ENCODE results near the gene DENND2D. TPM values are rescaled to one million over a fixed set of nuclear protein-coding genes. Genes with fewer than 3 reads are reported as not detected.

Gene DENND2D
- total and polyA plus RNA-seq, 2 donors from 2014 or later = 45.3 to 81.0 TPM

DNA sequence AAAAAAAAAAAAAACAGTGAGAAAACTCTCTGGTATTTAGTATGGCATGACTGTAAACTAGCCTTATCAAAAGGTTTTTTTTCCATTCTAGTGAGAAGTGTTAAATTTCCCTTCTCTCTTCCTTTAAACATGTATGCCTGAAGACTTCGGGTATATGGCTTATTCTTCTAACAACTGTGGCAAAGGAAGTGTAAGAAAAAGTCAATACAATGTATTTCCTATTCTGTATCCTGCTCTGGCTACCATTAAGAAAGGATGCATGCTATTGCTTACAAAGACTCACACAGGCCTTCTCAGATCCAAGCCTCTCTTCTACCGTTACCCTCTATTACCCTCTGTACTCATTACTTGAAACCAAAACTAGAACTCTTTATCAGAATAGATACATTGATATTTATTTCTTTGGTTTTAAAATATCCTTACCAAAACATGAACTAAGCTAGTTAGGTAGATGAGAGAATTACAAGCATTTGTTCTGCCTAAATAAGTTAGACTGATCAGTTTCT, 52.0 kb downstream of the DENND2D start:
- intact Hi-C loops (cut with DNase I) = no loop called here
- no peak for FAIRE-seq
- H3K4me1 ChIP-seq (ENCODE audit: control insufficient read depth in 2 of 3, insufficient read depth in 2 of 3, low read depth in 1 of 3, low read length in 3 of 3) = peaks cover 0 to 2% (median 0%) of the 10 kb centered on the region in 3 donors
- TF ChIP-seq, protein P1, sequence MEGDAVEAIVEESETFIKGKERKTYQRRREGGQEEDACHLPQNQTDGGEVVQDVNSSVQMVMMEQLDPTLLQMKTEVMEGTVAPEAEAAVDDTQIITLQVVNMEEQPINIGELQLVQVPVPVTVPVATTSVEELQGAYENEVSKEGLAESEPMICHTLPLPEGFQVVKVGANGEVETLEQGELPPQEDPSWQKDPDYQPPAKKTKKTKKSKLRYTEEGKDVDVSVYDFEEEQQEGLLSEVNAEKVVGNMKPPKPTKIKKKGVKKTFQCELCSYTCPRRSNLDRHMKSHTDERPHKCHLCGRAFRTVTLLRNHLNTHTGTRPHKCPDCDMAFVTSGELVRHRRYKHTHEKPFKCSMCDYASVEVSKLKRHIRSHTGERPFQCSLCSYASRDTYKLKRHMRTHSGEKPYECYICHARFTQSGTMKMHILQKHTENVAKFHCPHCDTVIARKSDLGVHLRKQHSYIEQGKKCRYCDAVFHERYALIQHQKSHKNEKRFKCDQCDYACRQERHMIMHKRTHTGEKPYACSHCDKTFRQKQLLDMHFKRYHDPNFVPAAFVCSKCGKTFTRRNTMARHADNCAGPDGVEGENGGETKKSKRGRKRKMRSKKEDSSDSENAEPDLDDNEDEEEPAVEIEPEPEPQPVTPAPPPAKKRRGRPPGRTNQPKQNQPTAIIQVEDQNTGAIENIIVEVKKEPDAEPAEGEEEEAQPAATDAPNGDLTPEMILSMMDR (IDR thresholded peaks at IDR 0.05; ENCODE audit: borderline replicate concordance, extremely low read depth, insufficient read depth) = no peak
- H3K27me3 ChIP-seq (ENCODE audit: control insufficient read depth, insufficient read depth, low read length) = no peaks in the 10 kb centered on the region
- H3K4me3 ChIP-seq (ENCODE audit: low read length in 3 of 3) = no peak overlapping the region
- no peak for DNase-seq
- no peak overlapping the region for H3K27ac ChIP-seq (ENCODE audit: low read depth in 2 of 2, low read length in 2 of 2)
- H3K9ac ChIP-seq (ENCODE audit: low read length in 3 of 3) = no peak overlapping the region
- H3K9me3 ChIP-seq (ENCODE audit: control insufficient read depth in 2 of 3, insufficient read depth in 1 of 3, low read length in 3 of 3) = no peaks in the 10 kb centered on the region
- H3K36me3 ChIP-seq (ENCODE audit: control insufficient read depth in 2 of 3, insufficient read depth in 3 of 3, low read length in 3 of 3) = peaks cover 0 to 29% (median 15%) of the 10 kb centered on the region in 3 donors

DNA sequence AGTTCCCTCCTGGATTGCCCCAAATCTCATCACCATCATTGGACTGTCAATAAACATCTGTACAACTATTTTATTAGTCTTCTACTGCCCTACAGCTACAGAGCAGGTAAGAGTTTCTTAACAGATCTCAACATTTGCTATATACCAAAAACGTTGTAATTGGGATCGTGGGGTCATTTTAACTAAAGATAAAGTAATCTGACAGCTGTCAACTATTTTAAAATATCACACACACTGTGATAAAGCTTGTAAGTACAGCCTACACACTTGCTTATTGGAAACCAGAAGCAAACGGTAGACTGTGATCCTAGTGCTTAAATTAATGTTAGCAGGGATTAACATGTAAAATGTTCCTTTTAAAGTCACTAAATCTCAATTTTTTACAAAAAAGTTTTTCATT, 52.5 kb downstream of the DENND2D start:
- no peak overlapping the region for H3K4me3 ChIP-seq (ENCODE audit: low read length in 3 of 3)
- peaks cover 0 to 2% (median 0%) of the 10 kb centered on the region in 3 donors for H3K4me1 ChIP-seq (ENCODE audit: control insufficient read depth in 2 of 3, insufficient read depth in 2 of 3, low read depth in 1 of 3, low read length in 3 of 3)
- H3K36me3 ChIP-seq (ENCODE audit: control insufficient read depth in 2 of 3, insufficient read depth in 3 of 3, low read length in 3 of 3) = peaks cover 0 to 25% (median 15%) of the 10 kb centered on the region in 3 donors
- H3K9ac ChIP-seq (ENCODE audit: low read length in 3 of 3) = no peak overlapping the region
- H3K27me3 ChIP-seq (ENCODE audit: control insufficient read depth, insufficient read depth, low read length) = no peaks in the 10 kb centered on the region
- TF ChIP-seq, protein P1 (IDR thresholded peaks at IDR 0.05; ENCODE audit: borderline replicate concordance, extremely low read depth, insufficient read depth) = no peak
- DNase-seq = no peak
- intact Hi-C loops (cut with DNase I) = no loop called here
- H3K9me3 ChIP-seq (ENCODE audit: control insufficient read depth in 2 of 3, insufficient read depth in 1 of 3, low read length in 3 of 3) = no peaks in the 10 kb centered on the region
- no peak overlapping the region for H3K27ac ChIP-seq (ENCODE audit: low read depth in 2 of 2, low read length in 2 of 2)
- FAIRE-seq = no peak

DNA sequence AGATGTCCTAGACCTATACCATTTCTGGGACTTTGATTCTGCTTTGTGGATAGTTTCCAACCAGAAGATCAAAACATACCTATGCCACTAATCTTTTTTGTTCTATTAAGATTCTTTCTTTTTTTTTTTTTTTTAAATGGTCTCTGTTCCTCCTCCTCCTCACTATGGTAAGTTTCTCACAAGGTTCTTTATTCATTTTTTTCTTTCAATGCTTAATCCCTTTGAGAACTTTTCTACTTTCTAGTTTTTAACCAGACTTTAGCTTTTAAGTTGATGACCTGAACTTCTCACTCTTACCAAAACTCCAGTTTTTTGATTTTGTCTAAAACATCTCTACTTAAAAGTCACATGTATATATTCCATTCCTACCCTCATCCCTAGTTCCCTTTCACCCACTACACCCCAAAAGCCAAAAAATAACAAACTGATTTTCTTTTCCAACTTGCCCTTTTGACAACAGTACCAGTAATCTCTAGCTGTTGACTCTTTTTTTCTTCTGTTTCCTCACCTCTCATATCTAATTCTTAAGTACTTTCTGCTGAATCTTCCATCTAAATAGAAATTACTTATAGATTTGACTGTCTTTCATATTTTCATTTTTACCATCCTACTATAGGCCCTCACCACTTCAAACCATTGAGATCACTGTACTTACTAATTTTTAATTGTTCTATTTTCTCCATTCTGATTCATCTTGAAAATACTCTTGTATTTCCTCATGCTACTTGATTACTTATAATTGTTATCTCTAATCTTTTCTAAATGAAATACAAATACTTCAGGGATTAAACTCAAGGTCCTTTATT, 54.3 kb downstream of the DENND2D start:
- Histone ChIP-seq H3K27me3 (ENCODE audit: control insufficient read depth, insufficient read depth, low read length) (no peaks in the 10 kb centered on the region), H3K27ac (ENCODE audit: low read depth in 2 of 2, low read length in 2 of 2) (no peak overlapping the region), H3K4me1 (ENCODE audit: control insufficient read depth in 2 of 3, insufficient read depth in 2 of 3, low read depth in 1 of 3, low read length in 3 of 3) (peaks cover 0 to 6% (median 3%) of the 10 kb centered on the region in 3 donors), H3K9ac (ENCODE audit: low read length in 3 of 3) (no peak overlapping the region), H3K36me3 (ENCODE audit: control insufficient read depth in 2 of 3, insufficient read depth in 3 of 3, low read length in 3 of 3) (peaks cover 0 to 21% (median 15%) of the 10 kb centered on the region in 3 donors), H3K4me3 (ENCODE audit: low read length in 3 of 3) (no peak overlapping the region), H3K9me3 (ENCODE audit: control insufficient read depth in 2 of 3, insufficient read depth in 1 of 3, low read length in 3 of 3) (no peaks in the 10 kb centered on the region)
- intact Hi-C loops (cut with DNase I) = no loop called here
- TF ChIP-seq, protein P1 (IDR thresholded peaks at IDR 0.05; ENCODE audit: borderline replicate concordance, extremely low read depth, insufficient read depth) = no peak
- DNase-seq = no peak
- FAIRE-seq = no peak

Measured in kidney (tissue), 14 donors.